ENCODE results near the gene VAV1. TPM values are rescaled to one million over a fixed set of nuclear protein-coding genes. Genes with fewer than 3 reads are reported as not detected.

VAV1 gene
- total and polyA plus RNA-seq, 9 of the 15 experiments (the other 6 are each of a cell fraction or from before 2014, with no cell fraction given), result 0.46 to 20.1 (median 11.1) TPM

DNA sequence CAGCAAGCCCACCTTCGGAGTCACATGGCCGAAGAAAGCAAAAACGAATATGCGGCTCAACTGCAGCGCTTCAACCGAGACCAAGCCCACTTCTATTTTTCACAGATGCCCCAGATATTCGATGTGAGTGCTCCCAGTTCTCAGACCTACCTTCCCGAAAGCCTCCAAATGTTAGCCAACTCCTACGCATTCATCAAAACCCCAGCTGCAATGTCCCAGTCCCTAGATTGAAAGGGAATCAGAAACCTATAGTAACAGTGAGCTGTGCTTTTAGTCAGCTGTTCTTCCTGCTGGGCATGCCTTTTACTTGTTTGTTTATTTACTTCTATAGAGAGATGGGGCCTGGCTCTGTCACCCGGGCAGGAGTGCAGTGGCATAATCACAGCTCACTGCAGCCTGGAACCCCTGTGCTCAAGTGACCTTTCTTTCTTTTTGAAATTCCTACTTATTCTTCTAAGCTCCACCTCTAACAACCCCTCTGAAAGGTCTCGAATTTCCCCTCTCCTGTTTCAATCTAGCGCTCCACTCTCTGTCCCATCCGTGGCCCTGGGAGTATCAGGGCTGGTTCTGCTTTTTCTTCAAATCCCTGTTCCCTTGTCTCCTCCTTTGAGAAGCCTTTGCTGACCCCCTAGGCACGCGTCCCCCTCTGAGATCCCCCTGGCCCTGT is 28.7 kb upstream of the VAV1 start (continued):
- TF ChIP-seq ZHX1 (conservative IDR thresholded peaks at IDR 0.05; ENCODE audit: low read length) (no peak), ZNF766 (CRISPR knock-in tag; conservative IDR thresholded peaks at IDR 0.05) (no peak), FOXJ3 (CRISPR knock-in tag; IDR thresholded peaks at IDR 0.05) (no peak), TAF9B (IDR thresholded peaks at IDR 0.05; ENCODE audit: partially characterized antibody) (no peak), ZNF589 (CRISPR knock-in tag; IDR thresholded peaks at IDR 0.05; ENCODE audit: low read depth) (no peak), U2AF1 (optimal IDR thresholded peaks at IDR 0.05; ENCODE audit: low read depth, low read length) (no peak)

Data from K562 (cell line).